DMS 273 (cell line): ENCODE results near the gene LINGO1.

Experiments
- DNase-seq: peaks from one replicate; lab custom pipeline; 2025; ENCODE audit not compliant: unreplicated experiment; lab: John Stamatoyannopoulos, UW

The LINGO1 gene

GRCh38 chr15:77633134-77633912 is 611 bp upstream of the LINGO1 start:
- DNase-seq: peak; percentile 92

DNA sequence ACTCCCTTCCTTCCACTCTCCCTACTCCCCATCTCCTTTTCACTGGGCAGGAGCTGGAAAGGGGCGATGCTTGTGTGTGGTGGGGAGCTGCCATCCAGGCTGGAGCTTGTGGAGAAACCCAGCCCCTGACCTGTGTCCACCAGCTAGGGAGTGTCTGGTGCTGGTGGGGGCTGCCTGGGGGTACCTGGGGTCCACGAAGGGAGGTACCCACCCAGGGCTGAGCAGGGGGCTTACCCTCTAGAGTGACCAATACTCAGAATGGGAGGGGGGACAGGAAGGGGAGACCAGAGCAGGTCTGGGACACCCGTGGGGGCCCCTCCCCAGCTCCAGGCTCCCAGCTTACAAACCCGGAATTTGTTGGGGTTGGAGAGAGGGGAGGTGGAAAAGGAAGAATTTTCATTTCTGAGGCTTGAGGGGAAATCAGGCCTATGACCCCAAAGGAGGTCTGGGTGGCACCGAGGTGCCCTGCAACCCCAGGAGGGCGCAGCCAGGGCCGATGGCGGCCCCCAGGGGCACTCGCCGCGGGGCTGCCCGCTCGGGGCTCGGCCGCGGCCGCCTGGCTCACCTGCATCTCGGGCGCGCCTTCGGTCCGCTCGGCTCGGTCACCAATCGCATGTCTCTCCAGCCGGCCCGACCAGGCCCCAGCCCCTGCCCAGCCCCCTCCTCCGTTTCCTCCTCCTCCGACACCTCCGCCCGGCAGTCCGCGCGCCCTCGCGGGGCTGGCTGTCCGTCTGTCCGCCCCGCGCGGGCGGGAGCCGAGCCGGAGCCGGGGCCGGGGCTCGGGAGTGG is 773 bp downstream of the LINGO1 start:
- peak; percentile 42 for DNase-seq

DNA sequence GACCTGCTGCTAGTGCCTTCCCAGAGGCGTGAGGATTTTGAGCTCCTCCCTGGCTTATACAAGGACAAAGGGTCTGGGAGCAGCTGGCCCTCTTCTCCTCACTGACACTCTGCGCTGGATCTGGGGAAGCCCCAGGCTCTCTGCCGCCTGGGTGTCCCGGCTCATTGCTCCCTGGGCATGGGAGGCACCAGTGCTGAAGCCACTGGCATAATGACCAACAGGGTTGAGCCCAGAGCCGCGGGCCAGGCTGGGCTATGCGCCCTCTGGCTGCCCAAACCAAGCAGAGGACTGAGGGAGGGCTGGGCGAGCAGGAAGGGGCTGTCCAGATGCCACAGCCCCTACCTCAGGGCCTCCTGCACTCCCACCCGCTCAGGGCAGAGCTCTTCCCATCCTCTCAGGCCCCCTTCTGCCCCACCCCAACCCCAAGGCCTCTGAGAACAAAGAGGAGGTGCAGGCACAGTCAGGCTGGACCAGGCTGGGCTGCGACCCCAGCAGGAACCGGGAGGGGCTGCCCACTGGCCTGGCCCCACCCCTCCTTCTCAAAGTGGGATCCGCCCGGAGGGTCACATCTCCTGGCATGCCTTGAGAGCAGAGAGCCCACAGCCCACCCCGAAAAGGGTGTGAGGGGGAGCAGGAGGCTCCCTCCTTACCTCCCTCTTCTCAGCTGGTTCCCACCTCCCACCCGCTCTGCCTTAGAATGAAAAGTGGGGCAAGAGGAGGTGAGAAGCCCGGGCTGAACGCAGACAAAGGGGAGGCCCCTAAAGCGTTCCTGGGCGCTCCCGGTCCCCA is 1.6 kb downstream of the LINGO1 start:
- DNase-seq: peak; percentile 17

DNA sequence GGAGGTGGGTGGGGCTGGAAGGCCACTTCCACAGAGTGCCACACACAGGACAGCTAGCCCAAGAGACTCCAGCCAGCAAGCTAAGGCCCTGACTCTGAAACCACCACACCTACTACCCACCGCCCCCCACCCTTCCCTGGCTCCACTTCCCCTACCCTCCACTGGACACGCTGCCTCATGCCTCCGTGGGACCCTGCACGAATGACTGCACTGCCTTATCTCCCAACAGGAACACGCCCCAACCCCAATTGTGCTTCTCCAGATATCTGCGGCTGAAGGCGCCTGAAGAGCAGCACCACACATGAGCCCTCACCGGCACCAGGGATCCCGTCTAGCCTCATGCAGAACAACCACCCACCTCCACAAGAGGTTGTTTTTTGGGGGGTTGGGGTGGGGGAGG is 2.7 kb downstream of the LINGO1 start:
- DNase-seq: no peak

DNA sequence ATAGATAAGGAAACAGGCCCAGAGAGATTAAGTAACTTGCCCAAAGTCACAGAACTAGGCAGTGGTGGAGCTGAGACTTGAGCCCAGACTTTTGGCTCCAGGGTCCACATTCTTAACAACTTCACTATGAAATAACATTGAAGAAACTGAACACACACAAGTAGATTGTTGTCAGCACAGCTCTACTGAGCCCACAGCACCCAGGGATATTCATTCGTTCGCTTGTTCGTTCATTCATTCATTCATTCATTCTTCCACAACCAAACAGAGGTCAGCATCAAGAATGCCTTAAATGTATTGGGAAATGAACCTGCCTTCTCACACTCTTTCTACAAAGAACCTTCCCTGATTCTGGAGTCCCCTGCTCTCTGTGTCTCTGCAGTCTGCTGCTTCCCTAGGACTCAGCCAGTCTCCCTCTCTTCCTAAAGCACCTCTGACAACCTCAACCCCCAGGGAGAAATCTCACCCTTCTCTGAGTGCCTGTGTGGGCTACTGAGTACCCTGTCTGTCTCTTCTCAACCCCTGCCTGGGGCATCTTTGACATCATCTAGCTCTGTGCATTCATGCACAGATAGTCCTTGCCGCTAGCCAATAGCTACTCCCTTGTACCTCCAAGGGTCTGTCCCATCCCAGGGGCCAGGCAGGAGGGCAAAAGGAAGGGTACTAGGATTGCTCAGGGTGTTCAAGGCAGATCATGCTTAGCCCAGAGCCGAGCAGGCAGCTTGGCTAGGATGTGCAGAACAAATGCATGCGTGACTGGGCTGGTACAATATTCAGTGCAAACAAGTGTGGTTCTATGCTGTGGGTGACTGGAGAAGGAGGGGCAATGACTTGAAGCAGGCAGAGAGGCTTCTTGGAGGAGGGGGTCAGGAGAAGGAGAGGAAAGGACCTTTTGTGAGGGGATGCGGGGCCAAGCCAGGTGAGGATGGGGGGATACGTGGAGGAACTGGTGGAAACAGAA is 3.4 kb downstream of the LINGO1 start:
- no peak for DNase-seq

DNA sequence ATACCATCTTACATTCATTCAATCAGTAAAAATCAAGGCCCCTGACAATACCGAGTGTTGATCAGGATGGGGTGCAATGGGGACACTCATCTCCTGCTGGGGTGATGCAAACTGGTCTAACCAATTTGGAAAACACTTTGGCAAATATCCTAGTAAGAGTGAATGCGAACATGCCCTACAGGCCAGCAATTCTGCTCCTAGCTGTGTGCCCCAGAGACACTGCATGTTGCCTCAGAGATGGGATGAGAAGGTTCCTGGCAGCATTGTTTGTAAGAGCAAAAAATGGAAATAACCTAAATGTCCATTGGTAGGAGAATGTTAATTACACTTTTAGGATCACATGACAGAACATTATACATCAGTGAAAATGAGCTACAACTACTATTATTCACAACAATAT is 4.7 kb downstream of the LINGO1 start:
- DNase-seq: no peak

DNA sequence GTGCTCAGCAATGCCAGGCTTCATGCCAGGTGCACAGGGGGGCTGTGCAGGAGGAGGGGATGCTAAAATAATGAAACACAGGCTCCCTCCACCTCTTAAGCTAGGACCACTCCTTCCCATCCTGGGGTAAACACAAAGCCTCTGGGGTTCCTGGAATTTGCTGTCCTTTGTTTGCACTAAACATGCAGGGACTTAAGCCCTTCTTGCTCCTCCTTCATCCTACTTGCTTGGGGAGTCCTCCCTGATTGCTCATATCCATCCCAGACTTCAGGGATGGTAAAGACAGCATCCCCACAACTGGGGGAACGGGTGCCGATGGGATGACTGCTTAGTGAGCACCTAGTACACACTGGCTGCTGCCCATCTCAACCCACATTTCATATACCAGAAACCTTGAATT is 5.1 kb downstream of the LINGO1 start:
- no peak for DNase-seq

DNA sequence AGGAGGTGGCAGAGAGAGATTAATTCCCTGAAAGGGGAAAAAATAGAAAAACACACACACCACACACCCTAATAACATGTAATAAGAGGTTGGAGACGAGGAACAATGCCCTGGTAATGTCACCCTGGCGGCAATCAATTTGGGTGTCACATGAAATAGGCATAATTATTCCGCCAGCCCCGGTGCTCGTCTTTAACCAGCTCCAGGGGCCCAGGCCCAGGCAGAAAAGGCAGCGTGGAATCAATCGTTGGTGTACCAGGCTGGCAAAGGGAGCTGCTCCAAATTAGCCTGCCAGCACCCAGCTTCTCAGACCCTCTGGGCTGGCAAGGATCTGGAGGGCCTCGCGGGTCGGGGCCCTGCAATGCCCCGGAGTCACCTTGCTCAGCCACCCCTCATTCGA is 5.6 kb downstream of the LINGO1 start:
- no peak for DNase-seq

- DNase-seq: no peak
Observed at GRCh38 chr15:77626002-77626401, 6.7 kb downstream of the LINGO1 start.

DNA sequence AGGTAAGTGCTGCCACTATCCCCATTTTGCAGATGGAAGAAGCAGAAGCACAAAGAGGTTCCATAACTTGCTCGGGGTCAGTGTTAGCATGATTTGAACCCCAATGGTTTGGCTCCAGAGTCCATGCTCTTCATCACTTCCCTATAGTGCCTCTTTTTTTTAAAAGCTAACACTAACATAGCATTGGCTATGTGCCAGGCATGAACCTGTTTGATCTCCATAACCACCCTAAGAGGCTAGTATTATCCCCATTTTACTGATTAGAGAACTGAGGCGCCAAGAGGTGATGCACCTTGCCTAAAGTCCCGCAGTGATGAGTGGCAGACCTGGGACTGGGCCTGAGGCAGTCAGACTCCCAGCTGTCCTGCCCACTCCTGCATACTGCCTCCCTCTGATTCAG is 7.3 kb downstream of the LINGO1 start:
- DNase-seq: peak; percentile 16

GRCh38 chr15:77624868-77625267 is 7.8 kb downstream of the LINGO1 start:
- DNase-seq: peak; percentile 28

DNA sequence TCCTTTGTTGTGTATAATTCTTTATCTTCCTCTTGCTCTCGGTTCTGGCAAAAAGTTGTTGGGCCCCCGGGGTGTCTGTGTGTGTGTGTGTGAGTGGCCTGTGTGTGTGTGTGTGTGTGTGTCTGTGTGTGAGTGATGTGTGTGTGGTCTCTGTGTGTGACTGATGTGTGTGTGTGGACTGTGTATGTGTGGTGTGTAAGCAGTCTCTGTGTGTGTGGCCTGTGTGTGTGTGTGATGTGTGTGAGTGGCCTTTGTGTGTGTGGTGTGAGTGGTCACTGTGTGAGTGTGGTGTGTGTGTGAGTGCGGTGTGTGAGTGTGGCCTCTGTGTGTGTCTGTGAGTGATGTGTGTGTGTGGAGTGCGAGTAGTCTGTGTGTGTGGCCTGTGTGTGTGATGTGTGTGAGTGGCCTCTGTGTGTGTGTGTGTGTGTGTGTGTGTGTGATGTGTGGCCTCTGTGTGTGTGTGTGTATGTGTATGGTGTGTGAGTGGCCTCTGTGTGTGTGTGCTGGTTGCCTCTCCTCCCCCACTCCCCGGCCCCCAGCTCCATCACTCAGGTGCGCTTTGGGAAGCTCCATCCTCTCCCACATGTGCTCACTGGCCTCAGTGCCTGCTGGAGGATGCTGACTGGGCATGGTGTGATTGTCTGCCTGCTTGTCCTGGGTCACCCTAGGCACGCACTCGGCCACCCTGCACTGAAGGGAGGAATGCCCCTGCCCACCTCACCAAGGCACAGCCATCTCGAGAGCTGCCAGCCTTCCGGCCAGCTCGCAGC is 8.8 kb downstream of the LINGO1 start:
- no peak for DNase-seq

DNA sequence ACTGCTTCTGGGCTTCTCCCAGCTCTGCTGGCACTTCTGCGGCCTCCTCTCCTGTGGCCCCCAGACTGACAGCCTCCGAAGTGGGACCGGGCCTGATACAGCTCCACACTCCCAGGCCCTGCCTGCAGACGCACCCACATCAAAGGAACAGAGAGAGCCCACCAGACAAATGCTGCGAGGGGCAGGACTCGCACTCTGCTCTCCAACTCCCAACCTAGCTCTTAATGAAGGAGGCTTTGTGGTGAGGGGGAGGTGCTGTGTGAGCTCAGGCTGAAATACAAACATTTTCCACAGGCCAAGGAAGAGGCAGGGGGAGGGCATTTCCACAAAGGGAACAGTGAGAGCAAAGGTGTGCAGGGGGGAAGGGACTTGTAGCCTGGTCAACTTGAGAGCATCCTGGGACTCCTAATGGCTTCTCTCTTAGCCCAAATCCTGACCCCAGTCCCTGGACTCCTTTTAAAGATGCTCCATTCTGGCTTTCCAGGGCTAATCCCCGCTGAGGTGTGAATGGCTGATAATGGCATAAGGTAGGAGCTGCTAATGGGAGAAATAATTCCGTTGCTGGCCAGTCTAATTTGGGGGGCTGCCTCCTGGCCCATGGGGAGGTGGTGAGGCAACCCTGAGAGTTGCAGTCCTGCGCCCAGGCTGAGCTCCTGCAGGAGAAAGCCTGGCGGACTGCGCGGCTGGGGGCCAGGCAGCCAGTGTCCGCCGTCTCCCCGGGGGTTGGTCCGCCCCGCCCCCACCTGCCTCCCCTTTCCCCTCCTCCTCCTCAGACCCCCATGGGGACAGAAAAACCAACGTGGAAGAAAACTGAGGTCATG is 9.6 kb downstream of the LINGO1 start:
- no peak for DNase-seq

- no peak for DNase-seq
Observed at GRCh38 chr15:77622209-77622933, 10.3 kb downstream of the LINGO1 start.

GRCh38 chr15:77621847-77622208 is 10.9 kb downstream of the LINGO1 start:
- no peak for DNase-seq

DNA sequence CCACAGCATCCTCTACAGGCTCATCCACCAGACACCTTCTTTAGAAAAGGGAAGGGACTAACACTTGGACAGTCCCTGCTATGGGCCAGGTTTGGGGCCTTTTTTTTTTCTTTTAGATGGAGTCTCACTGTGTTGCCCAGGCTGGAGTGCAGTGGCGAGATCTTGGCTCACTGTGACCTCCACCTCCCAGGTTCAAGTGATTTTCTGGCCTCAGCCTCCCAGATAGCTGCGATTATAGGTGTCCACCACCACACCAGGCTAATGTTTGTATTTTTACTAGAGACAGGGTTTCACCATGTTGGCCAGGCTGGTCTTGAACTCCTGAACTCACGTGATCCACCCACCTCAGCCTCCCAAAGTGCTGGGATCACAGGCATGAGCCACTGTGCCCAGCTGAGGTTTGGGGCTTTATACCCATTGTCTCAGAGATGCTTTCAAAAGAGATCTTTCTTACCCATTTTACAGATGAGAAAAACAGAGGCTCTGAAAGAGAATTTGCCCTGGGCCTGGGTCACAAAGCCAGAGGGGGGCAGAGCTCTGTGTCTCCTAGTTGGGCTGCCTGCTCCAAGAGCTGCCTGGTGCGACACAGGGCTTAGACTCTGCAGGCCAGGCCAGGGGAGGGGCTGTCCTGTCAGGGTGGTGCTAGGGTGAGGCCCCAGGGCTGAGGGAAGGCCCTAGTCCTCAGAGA is 11.6 kb downstream of the LINGO1 start:
- DNase-seq: no peak

DNA sequence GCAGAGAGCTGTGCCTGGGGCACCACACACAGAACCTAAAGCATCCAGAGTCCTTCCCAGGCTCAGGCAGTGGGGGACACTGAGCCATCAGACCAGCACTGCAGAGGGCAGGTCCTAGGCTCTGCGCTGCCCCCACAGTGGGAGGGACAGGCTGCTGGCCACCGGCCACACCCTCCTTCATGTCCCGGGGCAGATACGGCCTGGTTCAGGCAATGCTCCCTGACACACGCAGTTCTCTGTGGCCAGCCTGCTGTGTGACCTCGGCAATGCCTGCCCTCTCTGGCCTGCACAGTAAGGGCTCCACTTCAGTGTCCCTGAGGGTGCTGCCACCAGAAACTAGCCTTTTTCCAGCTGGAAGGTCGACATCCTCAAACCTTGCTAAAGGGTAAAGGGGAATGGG is 12.4 kb downstream of the LINGO1 start:
- no peak for DNase-seq

GRCh38 chr15:77619883-77620282 is 12.8 kb downstream of the LINGO1 start:
- no peak for DNase-seq
